A673 (cell line): ENCODE results near the gene TRMT10B.

Experiments
- EZH2 ChIP-seq: fragments of 200-600 bp; sonication (generic); IDR thresholded peaks from 2 replicates; pipeline ENCODE4 v1.6.1; 2017; ENCODE audit warnings: borderline replicate concordance, low read depth, mild to moderate bottlenecking, mixed read lengths, antibody characterized with exemption, low read length; ENCODE audit not compliant: poor library complexity, severe bottlenecking
- TF ChIP-seq, protein P1 (sequence below): fragments of 300-800, 200-600 bp; sonication (generic); conservative IDR thresholded peaks from 2 replicates; pipeline ENCODE4 v1.5.1; 2017; ENCODE audit warnings: low read depth, mild to moderate bottlenecking, antibody characterized with exemption, low read length, moderate library complexity, mixed read lengths

GRCh38 chr9:37746448-37747270 is 6.9 kb upstream of the TRMT10B start:
- TF ChIP-seq, protein P1, sequence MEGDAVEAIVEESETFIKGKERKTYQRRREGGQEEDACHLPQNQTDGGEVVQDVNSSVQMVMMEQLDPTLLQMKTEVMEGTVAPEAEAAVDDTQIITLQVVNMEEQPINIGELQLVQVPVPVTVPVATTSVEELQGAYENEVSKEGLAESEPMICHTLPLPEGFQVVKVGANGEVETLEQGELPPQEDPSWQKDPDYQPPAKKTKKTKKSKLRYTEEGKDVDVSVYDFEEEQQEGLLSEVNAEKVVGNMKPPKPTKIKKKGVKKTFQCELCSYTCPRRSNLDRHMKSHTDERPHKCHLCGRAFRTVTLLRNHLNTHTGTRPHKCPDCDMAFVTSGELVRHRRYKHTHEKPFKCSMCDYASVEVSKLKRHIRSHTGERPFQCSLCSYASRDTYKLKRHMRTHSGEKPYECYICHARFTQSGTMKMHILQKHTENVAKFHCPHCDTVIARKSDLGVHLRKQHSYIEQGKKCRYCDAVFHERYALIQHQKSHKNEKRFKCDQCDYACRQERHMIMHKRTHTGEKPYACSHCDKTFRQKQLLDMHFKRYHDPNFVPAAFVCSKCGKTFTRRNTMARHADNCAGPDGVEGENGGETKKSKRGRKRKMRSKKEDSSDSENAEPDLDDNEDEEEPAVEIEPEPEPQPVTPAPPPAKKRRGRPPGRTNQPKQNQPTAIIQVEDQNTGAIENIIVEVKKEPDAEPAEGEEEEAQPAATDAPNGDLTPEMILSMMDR = no peak
- TF ChIP-seq EZH2 = no peak
